Measurements from ENCODE around the gene ST6GALNAC3.

Gene ST6GALNAC3

DNA sequence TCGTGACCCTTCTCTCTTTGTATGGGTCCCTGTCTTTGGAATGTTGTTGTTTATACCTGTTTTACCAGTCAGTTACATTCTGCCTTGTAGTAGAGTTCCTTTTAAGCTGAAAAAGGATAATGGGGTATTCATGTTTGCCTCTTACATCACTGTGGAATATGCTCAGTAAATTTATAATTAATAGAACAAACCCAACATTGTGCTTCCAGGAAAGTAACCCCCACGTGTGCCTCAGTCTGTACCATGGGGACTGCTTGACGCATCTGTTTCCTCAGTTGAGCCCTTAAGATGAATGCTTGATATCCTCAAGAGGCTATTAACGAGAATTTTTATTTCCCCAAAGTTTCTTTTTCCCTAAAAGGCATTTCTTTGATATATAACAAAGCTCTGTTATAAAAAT is 73.4 kb downstream of the ST6GALNAC3 start:
- Histone ChIP-seq H3K4me1 (ENCODE audit: control insufficient read depth, insufficient read depth, low read length) (no peaks in the 10 kb centered on the region), H3K9me3 (replicated peaks; ENCODE audit: low read length) (no peaks in the 10 kb centered on the region), H3K4me2 (ENCODE audit: low read length) (no peak overlapping the region), H3K9ac (ENCODE audit: low read depth, low read length) (no peak overlapping the region), H3K36me3 (ENCODE audit: insufficient read depth, low read length) (no peaks in the 10 kb centered on the region), H3K4me3 (ENCODE audit: low read length) (no peak overlapping the region), H3K27me3 (ENCODE audit: control insufficient read depth, insufficient read depth, low read length) (peaks cover 15% of the 10 kb centered on the region)

GRCh38 chr1:76148460-76148859 is 73.9 kb downstream of the ST6GALNAC3 start:
- no peaks in the 10 kb centered on the region for H3K9me3 ChIP-seq (replicated peaks; ENCODE audit: low read length)
- H3K4me1 ChIP-seq (ENCODE audit: control insufficient read depth, insufficient read depth, low read length) = no peaks in the 10 kb centered on the region
- peaks cover 20% of the 10 kb centered on the region for H3K27me3 ChIP-seq (ENCODE audit: control insufficient read depth, insufficient read depth, low read length)
- H3K9ac ChIP-seq (ENCODE audit: low read depth, low read length) = no peak overlapping the region
- H3K4me3 ChIP-seq (ENCODE audit: low read length) = no peak overlapping the region
- H3K36me3 ChIP-seq (ENCODE audit: insufficient read depth, low read length) = no peaks in the 10 kb centered on the region
- H3K4me2 ChIP-seq (ENCODE audit: low read length) = no peak overlapping the region

- Histone ChIP-seq H3K4me3 (ENCODE audit: low read length) (no peak overlapping the region), H3K4me1 (ENCODE audit: control insufficient read depth, insufficient read depth, low read length) (peaks cover 5% of the 10 kb centered on the region), H3K9ac (ENCODE audit: low read depth, low read length) (no peak overlapping the region), H3K9me3 (replicated peaks; ENCODE audit: low read length) (no peaks in the 10 kb centered on the region), H3K36me3 (ENCODE audit: insufficient read depth, low read length) (no peaks in the 10 kb centered on the region), H3K27me3 (ENCODE audit: control insufficient read depth, insufficient read depth, low read length) (peaks cover 12% of the 10 kb centered on the region), H3K4me2 (ENCODE audit: low read length) (peak overlapping the region; percentile 81)
Observed at GRCh38 chr1:76153841-76154205, 79.3 kb downstream of the ST6GALNAC3 start.

DNA sequence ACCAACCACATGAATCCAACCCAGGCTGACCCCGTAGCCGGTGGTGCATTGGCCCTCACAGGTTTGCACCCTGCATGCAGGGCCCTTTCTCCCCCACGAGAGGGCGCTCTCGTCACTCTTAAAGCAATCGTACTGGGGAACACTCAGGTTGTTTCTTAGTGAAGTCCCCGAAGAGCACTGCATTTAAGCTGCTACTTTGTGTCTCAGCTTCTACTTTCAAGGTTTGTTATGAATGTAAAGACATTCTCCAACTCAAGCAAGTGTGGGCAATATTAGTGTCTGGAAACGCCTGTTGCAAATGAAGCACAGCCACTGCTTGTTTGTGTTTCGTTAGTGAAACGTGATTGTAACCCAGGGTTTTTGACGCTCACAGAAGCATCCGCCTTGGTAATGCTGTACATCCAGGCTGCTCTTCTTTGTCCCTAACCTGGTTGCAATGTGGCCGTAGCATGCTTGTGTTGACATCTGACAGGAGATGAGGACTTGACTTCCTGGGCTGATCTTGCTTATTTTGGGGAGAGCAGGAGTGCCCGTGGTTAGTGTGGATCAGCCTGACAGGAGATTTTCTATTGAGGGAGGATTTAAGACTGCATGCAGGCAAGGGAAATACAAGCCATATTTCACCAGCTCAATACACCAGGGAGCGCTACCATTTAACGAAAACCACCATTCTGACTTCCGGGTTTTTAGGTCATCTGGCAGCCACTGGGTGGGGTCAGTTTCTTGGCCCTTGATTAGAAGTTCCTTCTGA is 79.8 kb downstream of the ST6GALNAC3 start:
- Histone ChIP-seq H3K27me3 (ENCODE audit: control insufficient read depth, insufficient read depth, low read length) (peaks cover 12% of the 10 kb centered on the region), H3K9me3 (replicated peaks; ENCODE audit: low read length) (no peaks in the 10 kb centered on the region), H3K4me3 (ENCODE audit: low read length) (peak overlapping the region; percentile 63), H3K4me2 (ENCODE audit: low read length) (peak overlapping the region; percentile 81), H3K36me3 (ENCODE audit: insufficient read depth, low read length) (no peaks in the 10 kb centered on the region), H3K4me1 (ENCODE audit: control insufficient read depth, insufficient read depth, low read length) (peaks cover 5% of the 10 kb centered on the region), H3K9ac (ENCODE audit: low read depth, low read length) (no peak overlapping the region)

DNA sequence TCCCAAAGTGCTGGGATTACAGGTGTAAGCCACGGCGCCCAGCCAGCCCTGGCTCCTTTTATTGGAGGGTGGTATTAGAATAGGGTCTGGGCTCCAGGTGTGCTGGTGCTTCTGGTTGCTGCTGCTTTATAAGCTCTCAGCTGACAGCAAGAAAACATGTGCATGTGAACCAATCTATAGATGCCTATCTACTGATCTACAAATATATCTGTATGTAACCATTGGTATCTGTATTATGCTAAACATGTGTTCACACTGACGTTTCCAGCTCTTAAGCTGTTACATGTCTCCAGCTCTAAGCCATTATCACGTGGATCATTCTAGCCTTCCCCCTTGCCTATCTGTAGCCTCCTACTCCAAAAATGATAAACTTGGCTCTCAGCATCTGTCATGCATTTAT is 82.4 kb downstream of the ST6GALNAC3 start:
- no peak overlapping the region for H3K4me2 ChIP-seq (ENCODE audit: low read length)
- H3K27me3 ChIP-seq (ENCODE audit: control insufficient read depth, insufficient read depth, low read length) = peaks cover 6% of the 10 kb centered on the region
- peaks cover 5% of the 10 kb centered on the region for H3K4me1 ChIP-seq (ENCODE audit: control insufficient read depth, insufficient read depth, low read length)
- no peaks in the 10 kb centered on the region for H3K9me3 ChIP-seq (replicated peaks; ENCODE audit: low read length)
- no peak overlapping the region for H3K4me3 ChIP-seq (ENCODE audit: low read length)
- H3K9ac ChIP-seq (ENCODE audit: low read depth, low read length) = no peak overlapping the region
- no peaks in the 10 kb centered on the region for H3K36me3 ChIP-seq (ENCODE audit: insufficient read depth, low read length)

- peaks cover 5% of the 10 kb centered on the region for H3K4me1 ChIP-seq (ENCODE audit: control insufficient read depth, insufficient read depth, low read length)
- H3K27me3 ChIP-seq (ENCODE audit: control insufficient read depth, insufficient read depth, low read length) = peaks cover 4% of the 10 kb centered on the region
- no peaks in the 10 kb centered on the region for H3K9me3 ChIP-seq (replicated peaks; ENCODE audit: low read length)
- H3K36me3 ChIP-seq (ENCODE audit: insufficient read depth, low read length) = no peaks in the 10 kb centered on the region
- no peak overlapping the region for H3K4me3 ChIP-seq (ENCODE audit: low read length)
- no peak overlapping the region for H3K4me2 ChIP-seq (ENCODE audit: low read length)
- no peak overlapping the region for H3K9ac ChIP-seq (ENCODE audit: low read depth, low read length)
Observed at GRCh38 chr1:76158126-76158525, 83.6 kb downstream of the ST6GALNAC3 start.

DNA sequence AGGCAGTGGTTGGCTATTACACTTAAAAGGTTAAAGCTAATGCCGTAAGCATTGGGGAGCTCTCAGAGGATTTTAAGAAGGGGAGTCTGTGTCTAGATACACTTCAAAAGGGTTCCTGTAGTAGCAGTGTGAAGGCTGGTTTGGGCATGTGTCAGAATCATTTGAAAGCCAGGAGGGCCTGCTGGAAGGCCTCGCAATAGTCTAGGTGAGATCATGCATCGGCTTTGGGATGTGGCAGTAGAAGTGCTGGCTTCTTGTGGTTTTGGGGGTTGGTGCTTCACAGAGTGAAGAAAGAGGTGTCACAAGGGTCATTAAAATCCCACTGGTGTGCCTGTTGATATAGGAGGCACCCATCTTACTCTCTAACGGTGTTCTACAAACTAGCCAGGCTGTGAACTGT is 85.7 kb downstream of the ST6GALNAC3 start:
- no peaks in the 10 kb centered on the region for H3K36me3 ChIP-seq (ENCODE audit: insufficient read depth, low read length)
- H3K4me2 ChIP-seq (ENCODE audit: low read length) = no peak overlapping the region
- H3K9me3 ChIP-seq (replicated peaks; ENCODE audit: low read length) = no peaks in the 10 kb centered on the region
- H3K27me3 ChIP-seq (ENCODE audit: control insufficient read depth, insufficient read depth, low read length) = peaks cover 4% of the 10 kb centered on the region
- H3K9ac ChIP-seq (ENCODE audit: low read depth, low read length) = no peak overlapping the region
- H3K4me1 ChIP-seq (ENCODE audit: control insufficient read depth, insufficient read depth, low read length) = no peaks in the 10 kb centered on the region
- no peak overlapping the region for H3K4me3 ChIP-seq (ENCODE audit: low read length)

DNA sequence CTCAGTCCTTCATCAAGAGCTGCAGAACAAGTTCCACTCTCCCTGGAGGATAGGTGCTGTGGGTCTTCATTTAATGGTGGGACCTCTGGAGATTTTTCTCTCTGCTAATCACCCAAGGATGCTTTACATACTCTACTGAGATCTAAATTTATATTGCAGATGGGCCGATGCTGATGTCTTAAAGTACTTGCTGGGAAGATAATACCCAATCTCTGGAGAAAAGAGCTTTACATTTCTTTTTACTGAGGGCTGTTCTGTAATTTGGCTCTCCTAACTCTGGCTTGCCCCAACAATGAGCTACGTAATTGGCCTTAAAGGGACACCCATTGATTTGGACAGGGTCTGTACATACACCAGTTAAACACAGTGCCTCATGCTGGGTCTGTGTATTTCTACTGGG is 86.9 kb downstream of the ST6GALNAC3 start:
- Histone ChIP-seq H3K9me3 (replicated peaks; ENCODE audit: low read length) (no peaks in the 10 kb centered on the region), H3K4me1 (ENCODE audit: control insufficient read depth, insufficient read depth, low read length) (no peaks in the 10 kb centered on the region), H3K4me2 (ENCODE audit: low read length) (no peak overlapping the region), H3K27me3 (ENCODE audit: control insufficient read depth, insufficient read depth, low read length) (peaks cover 4% of the 10 kb centered on the region), H3K36me3 (ENCODE audit: insufficient read depth, low read length) (no peaks in the 10 kb centered on the region), H3K9ac (ENCODE audit: low read depth, low read length) (no peak overlapping the region), H3K4me3 (ENCODE audit: low read length) (no peak overlapping the region)

DNA sequence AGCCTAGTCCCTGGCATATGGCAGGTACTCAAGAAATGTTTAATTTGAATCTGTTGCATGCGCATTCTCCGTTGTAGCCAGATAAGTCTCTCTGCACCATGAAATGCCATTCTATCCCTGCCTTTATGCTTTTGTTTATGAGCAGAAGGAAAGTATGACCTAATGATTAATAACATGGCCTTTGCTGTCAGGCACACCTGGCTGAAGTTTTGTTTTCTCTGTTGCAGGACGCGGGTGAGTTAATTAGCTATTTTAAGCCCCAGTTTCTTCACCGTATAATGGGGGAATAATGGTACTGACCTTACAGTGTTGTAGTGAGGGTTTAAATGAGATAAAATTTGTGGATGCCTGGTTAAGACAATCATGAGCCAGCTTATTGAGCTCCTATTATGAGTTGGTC is 87.7 kb downstream of the ST6GALNAC3 start:
- Histone ChIP-seq H3K27me3 (ENCODE audit: control insufficient read depth, insufficient read depth, low read length) (peaks cover 4% of the 10 kb centered on the region), H3K9ac (ENCODE audit: low read depth, low read length) (no peak overlapping the region), H3K4me2 (ENCODE audit: low read length) (no peak overlapping the region), H3K36me3 (ENCODE audit: insufficient read depth, low read length) (no peaks in the 10 kb centered on the region), H3K9me3 (replicated peaks; ENCODE audit: low read length) (no peaks in the 10 kb centered on the region), H3K4me3 (ENCODE audit: low read length) (no peak overlapping the region), H3K4me1 (ENCODE audit: control insufficient read depth, insufficient read depth, low read length) (no peaks in the 10 kb centered on the region)

GRCh38 chr1:76164165-76164564 is 89.6 kb downstream of the ST6GALNAC3 start:
- Histone ChIP-seq H3K4me3 (ENCODE audit: low read length) (no peak overlapping the region), H3K4me2 (ENCODE audit: low read length) (no peak overlapping the region), H3K9me3 (replicated peaks; ENCODE audit: low read length) (no peaks in the 10 kb centered on the region), H3K9ac (ENCODE audit: low read depth, low read length) (no peak overlapping the region), H3K36me3 (ENCODE audit: insufficient read depth, low read length) (no peaks in the 10 kb centered on the region), H3K4me1 (ENCODE audit: control insufficient read depth, insufficient read depth, low read length) (no peaks in the 10 kb centered on the region), H3K27me3 (ENCODE audit: control insufficient read depth, insufficient read depth, low read length) (peaks cover 4% of the 10 kb centered on the region)

GRCh38 chr1:76170084-76170483 is 95.5 kb downstream of the ST6GALNAC3 start:
- Histone ChIP-seq H3K4me3 (ENCODE audit: low read length) (no peak overlapping the region), H3K36me3 (ENCODE audit: insufficient read depth, low read length) (no peaks in the 10 kb centered on the region), H3K4me1 (ENCODE audit: control insufficient read depth, insufficient read depth, low read length) (no peaks in the 10 kb centered on the region), H3K27me3 (ENCODE audit: control insufficient read depth, insufficient read depth, low read length) (no peaks in the 10 kb centered on the region), H3K9ac (ENCODE audit: low read depth, low read length) (no peak overlapping the region), H3K4me2 (ENCODE audit: low read length) (no peak overlapping the region), H3K9me3 (replicated peaks; ENCODE audit: low read length) (no peaks in the 10 kb centered on the region)

DNA sequence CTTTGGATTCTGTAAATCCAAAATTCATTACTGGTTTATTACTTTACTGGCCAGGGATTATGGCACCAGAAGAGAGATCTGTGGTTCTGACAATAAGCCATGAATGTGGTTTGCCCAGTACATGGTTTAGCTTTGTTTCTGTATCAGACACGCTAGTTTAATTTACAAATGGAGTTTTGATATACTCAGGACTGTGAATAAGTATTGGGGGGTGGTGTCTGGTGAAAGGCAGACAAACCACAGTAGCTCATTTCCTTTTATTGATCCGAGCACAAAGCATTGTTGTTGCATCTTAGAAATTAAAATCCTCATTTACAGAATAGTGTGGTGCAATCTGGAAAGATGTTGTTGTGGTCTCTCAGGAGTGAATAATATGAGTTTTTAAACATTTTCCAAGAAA is 96.0 kb downstream of the ST6GALNAC3 start:
- Histone ChIP-seq H3K36me3 (ENCODE audit: insufficient read depth, low read length) (no peaks in the 10 kb centered on the region), H3K9ac (ENCODE audit: low read depth, low read length) (no peak overlapping the region), H3K4me1 (ENCODE audit: control insufficient read depth, insufficient read depth, low read length) (no peaks in the 10 kb centered on the region), H3K9me3 (replicated peaks; ENCODE audit: low read length) (no peaks in the 10 kb centered on the region), H3K27me3 (ENCODE audit: control insufficient read depth, insufficient read depth, low read length) (no peaks in the 10 kb centered on the region), H3K4me3 (ENCODE audit: low read length) (no peak overlapping the region), H3K4me2 (ENCODE audit: low read length) (no peak overlapping the region)
